Panc1 (cell line): ENCODE results near the gene AMBRA1. TPM values are rescaled to one million over a fixed set of nuclear protein-coding genes. Genes with fewer than 3 reads are reported as not detected.

ENCODE experiments used
- ATAC-seq: fragments of 200-7000 bp; cut with Tn5 transposase; 2 replicates; pipeline ENCODE4 v1.9.1; 2020; ENCODE audit warnings: mild to moderate bottlenecking, moderate library complexity
- BruUV-seq: library from RNA; stranded (reverse); fragments of 400-500 nt; replicated peaks from 2 replicates; lab custom pipeline; 2021; lab: Mats Ljungman, UMichigan
- CTCF ChIA-PET: fragments of 300-600 bp; sonication (Branson Sonifier 250); formaldehyde crosslinking; loops from one replicate; lab custom pipeline; 2022; ENCODE audit warnings: antibody characterized with exemption; lab: Charles Lee
- POLR2A ChIA-PET: fragments of 300-600 bp; sonication (Branson Sonifier 250); formaldehyde crosslinking; loops from one replicate; lab custom pipeline; 2022; ENCODE audit warnings: antibody characterized with exemption; lab: Charles Lee
- DNase-seq: peaks from one replicate; pipeline ENCODE4 v3.0.0-alpha.2; 2010; ENCODE audit warnings: low read depth, low spot score
- H3K27ac ChIP-seq: 2 replicates; pipeline ENCODE4 v1.5.1; 2011; ENCODE audit warnings: mild to moderate bottlenecking, low read length, inconsistent platforms
- H3K27me3 ChIP-seq: fragments of 200-500 bp; sonication (Bioruptor generic); 2 replicates; pipeline ENCODE4 v1.6.0; 2014; ENCODE audit warnings: low read length, inconsistent platforms; ENCODE audit not compliant: control insufficient read depth, insufficient read depth
- H3K36me3 ChIP-seq: fragments of 200-500 bp; sonication (Bioruptor generic); 2 replicates; pipeline ENCODE4 v1.5.1; 2014; ENCODE audit warnings: inconsistent platforms, mild to moderate bottlenecking, low read length, moderate library complexity; ENCODE audit not compliant: control insufficient read depth, insufficient read depth
- H3K4me1 ChIP-seq: 2 replicates; pipeline ENCODE4 v1.5.1; 2011; ENCODE audit warnings: inconsistent platforms, mild to moderate bottlenecking, low read length, moderate library complexity; ENCODE audit not compliant: control insufficient read depth, insufficient read depth
- H3K4me3 ChIP-seq, 2 experiments: 2 replicates each; pipeline ENCODE4 v1.5.1; 2011 to 2012; ENCODE audit warnings: low read depth in 2 of 2, low read length in 2 of 2, mild to moderate bottlenecking in 2 of 2, inconsistent platforms in 1 of 2, moderate library complexity in 1 of 2
- H3K9me3 ChIP-seq: fragments of 200-500 bp; sonication (Bioruptor generic); 2 replicates; pipeline ENCODE4 v1.5.1; 2014; ENCODE audit warnings: low read depth, mild to moderate bottlenecking, inconsistent platforms, low read length, moderate library complexity; ENCODE audit not compliant: control insufficient read depth, insufficient read depth
- POLR2AphosphoS5 ChIP-seq: IDR thresholded peaks from 2 replicates; pipeline ENCODE4 v1.6.1; 2012; ENCODE audit warnings: mild to moderate bottlenecking, low read depth, low read length, moderate library complexity
- SIN3A ChIP-seq: IDR thresholded peaks from 2 replicates; pipeline ENCODE4 v1.6.1; 2012; ENCODE audit warnings: low read depth, mild to moderate bottlenecking, low read length, moderate library complexity, borderline replicate concordance; ENCODE audit not compliant: insufficient read depth
- TCF7L2 ChIP-seq: IDR thresholded peaks from 2 replicates; pipeline ENCODE4 v1.6.1; 2011; ENCODE audit warnings: mild to moderate bottlenecking, low read depth, low read length, inconsistent platforms
- in situ Hi-C: cut with HindIII; loops from 2 replicates; pipeline ENCODE4 v1.10.0; 2016; ENCODE audit warnings: low sequenced_read_pairs, low pct_unique_long_range_greater_than_20kb
- intact Hi-C: fragments of 100-400 bp; cut with micrococcal nuclease; formaldehyde crosslinking; loops from one replicate; pipeline ENCODE4 v1.10.0; 2022; ENCODE audit not compliant: unreplicated experiment
- total RNA-seq: library from RNA; stranded (reverse); gene quantifications from one replicate; pipeline ENCODE4 v1.2.1, GENCODE V29; 2021; ENCODE audit not compliant: unreplicated experiment
- TF ChIP-seq, protein P1 (sequence below), 2 experiments: IDR thresholded peaks; 2 replicates each; pipeline ENCODE4 v1.6.1; 2011 to 2012; ENCODE audit warnings: low read depth in 2 of 2, control low read depth in 1 of 2, low read length in 1 of 2, mild to moderate bottlenecking in 1 of 2, moderate library complexity in 1 of 2; ENCODE audit not compliant: insufficient read depth in 1 of 2
- TF ChIP-seq, protein P2 (sequence below): fragments of 450-650 bp; IDR thresholded peaks from 2 replicates; pipeline ENCODE4 v1.5.1; 2017; ENCODE audit warnings: mild to moderate bottlenecking

AMBRA1 gene
- total RNA-seq, 1 experiment from 2014 or later, result 40.0 TPM

- Histone ChIP-seq H3K36me3 (no peaks in the 10 kb centered on the region), H3K4me3 (no peak overlapping the region), H3K9me3 (no peaks in the 10 kb centered on the region), H3K27me3 (no peaks in the 10 kb centered on the region), H3K4me1 (no peaks in the 10 kb centered on the region), H3K27ac (no peak overlapping the region)
- ATAC-seq, result no peak
- DNase-seq, result no peak
- in situ Hi-C loops, result no loop called here
- intact Hi-C loops, result loop anchor here (10.0 kb wide), 1 partner anchor 65 kb away; no protein-coding TSS in a partner anchor
- no TSS peak for BruUV-seq
- TF ChIP-seq TCF7L2 (no peak), SIN3A (no peak), POLR2AphosphoS5 (no peak)
- TF ChIP-seq, protein P1, sequence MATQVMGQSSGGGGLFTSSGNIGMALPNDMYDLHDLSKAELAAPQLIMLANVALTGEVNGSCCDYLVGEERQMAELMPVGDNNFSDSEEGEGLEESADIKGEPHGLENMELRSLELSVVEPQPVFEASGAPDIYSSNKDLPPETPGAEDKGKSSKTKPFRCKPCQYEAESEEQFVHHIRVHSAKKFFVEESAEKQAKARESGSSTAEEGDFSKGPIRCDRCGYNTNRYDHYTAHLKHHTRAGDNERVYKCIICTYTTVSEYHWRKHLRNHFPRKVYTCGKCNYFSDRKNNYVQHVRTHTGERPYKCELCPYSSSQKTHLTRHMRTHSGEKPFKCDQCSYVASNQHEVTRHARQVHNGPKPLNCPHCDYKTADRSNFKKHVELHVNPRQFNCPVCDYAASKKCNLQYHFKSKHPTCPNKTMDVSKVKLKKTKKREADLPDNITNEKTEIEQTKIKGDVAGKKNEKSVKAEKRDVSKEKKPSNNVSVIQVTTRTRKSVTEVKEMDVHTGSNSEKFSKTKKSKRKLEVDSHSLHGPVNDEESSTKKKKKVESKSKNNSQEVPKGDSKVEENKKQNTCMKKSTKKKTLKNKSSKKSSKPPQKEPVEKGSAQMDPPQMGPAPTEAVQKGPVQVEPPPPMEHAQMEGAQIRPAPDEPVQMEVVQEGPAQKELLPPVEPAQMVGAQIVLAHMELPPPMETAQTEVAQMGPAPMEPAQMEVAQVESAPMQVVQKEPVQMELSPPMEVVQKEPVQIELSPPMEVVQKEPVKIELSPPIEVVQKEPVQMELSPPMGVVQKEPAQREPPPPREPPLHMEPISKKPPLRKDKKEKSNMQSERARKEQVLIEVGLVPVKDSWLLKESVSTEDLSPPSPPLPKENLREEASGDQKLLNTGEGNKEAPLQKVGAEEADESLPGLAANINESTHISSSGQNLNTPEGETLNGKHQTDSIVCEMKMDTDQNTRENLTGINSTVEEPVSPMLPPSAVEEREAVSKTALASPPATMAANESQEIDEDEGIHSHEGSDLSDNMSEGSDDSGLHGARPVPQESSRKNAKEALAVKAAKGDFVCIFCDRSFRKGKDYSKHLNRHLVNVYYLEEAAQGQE (IDR thresholded peaks at IDR 0.05; ENCODE audit: insufficient read depth in 1 of 2, low read depth in 2 of 2, low read length in 1 of 2), result no peak
- TF ChIP-seq, protein P2, sequence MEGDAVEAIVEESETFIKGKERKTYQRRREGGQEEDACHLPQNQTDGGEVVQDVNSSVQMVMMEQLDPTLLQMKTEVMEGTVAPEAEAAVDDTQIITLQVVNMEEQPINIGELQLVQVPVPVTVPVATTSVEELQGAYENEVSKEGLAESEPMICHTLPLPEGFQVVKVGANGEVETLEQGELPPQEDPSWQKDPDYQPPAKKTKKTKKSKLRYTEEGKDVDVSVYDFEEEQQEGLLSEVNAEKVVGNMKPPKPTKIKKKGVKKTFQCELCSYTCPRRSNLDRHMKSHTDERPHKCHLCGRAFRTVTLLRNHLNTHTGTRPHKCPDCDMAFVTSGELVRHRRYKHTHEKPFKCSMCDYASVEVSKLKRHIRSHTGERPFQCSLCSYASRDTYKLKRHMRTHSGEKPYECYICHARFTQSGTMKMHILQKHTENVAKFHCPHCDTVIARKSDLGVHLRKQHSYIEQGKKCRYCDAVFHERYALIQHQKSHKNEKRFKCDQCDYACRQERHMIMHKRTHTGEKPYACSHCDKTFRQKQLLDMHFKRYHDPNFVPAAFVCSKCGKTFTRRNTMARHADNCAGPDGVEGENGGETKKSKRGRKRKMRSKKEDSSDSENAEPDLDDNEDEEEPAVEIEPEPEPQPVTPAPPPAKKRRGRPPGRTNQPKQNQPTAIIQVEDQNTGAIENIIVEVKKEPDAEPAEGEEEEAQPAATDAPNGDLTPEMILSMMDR, result no peak
- CTCF ChIA-PET, result interaction anchor here (1.5 kb wide), 1 partner anchor 11 kb away, joined by 3 read pairs; no protein-coding TSS in a partner anchor
- POLR2A ChIA-PET, result no interaction called here
Measured at GRCh38 chr11:46479601-46480000, 114.2 kb downstream of the AMBRA1 start.

DNA sequence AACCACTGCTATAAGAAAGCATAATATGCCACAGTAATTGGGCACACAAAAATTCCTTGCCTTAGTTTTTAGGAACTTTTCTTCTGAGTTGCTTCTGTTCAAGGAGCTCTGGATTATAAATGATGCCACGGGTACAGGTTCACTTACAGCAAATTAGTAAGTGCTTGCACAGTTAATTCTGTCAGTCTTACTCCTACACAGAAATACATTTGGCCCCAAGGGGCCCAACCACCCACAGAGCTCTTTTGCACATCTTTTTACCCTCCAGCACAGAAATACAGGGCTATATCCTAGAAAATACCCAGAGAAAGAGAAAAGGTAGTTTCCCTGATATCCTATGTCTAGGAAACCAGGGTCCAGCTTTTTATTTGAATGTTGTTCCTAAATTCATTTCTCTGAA is 115.6 kb downstream of the AMBRA1 start:
- Histone ChIP-seq H3K4me3 (no peak overlapping the region), H3K36me3 (no peaks in the 10 kb centered on the region), H3K4me1 (no peaks in the 10 kb centered on the region), H3K27me3 (no peaks in the 10 kb centered on the region), H3K9me3 (no peaks in the 10 kb centered on the region), H3K27ac (no peak overlapping the region)
- ChIA-PET POLR2A (no interaction called here), CTCF (no interaction called here)
- intact Hi-C loops, result loop anchor here (10.0 kb wide), 1 partner anchor 63 kb away; no protein-coding TSS in a partner anchor
- BruUV-seq, result no TSS peak
- in situ Hi-C loops, result no loop called here
- TF ChIP-seq, protein P1 (IDR thresholded peaks at IDR 0.05; ENCODE audit: insufficient read depth in 1 of 2, low read depth in 2 of 2, low read length in 1 of 2), result no peak
- no peak for TF ChIP-seq TCF7L2
- no peak for TF ChIP-seq SIN3A
- no peak for TF ChIP-seq POLR2AphosphoS5
- TF ChIP-seq, protein P2, result no peak
- no peak for DNase-seq
- ATAC-seq, result no peak
